ENCODE measurements around the gene PTGR3.

Gene PTGR3

GRCh38 chr18:75201282-75202270, 7.4 kb downstream of the PTGR3 start:
- DNase-seq, result no peak

- no peak for DNase-seq
These were observed 8.2 kb downstream of the PTGR3 start for GRCh38 chr18:75200605-75201280.

- no peak for DNase-seq
These were observed 8.9 kb downstream of the PTGR3 start for GRCh38 chr18:75200071-75200470.

- no peak for DNase-seq
These were observed 9.6 kb downstream of the PTGR3 start for GRCh38 chr18:75199327-75199726.

- no peak for DNase-seq
These were observed 10.9 kb downstream of the PTGR3 start for GRCh38 chr18:75198036-75198435.

- DNase-seq, result no peak
These were observed 16.0 kb downstream of the PTGR3 start for GRCh38 chr18:75192899-75193298.

- no peak for DNase-seq
These were observed 19.2 kb downstream of the PTGR3 start for GRCh38 chr18:75189696-75190095.

GRCh38 chr18:75187702-75188101, 21.2 kb downstream of the PTGR3 start:
- peak in 1 of 2 donors; percentile 2 for DNase-seq

- no peak for DNase-seq
These were observed 23.5 kb downstream of the PTGR3 start for GRCh38 chr18:75185460-75185859.

GRCh38 chr18:75183973-75184493, 24.9 kb downstream of the PTGR3 start:
- no peak for DNase-seq

GRCh38 chr18:75183524-75183923, 25.4 kb downstream of the PTGR3 start:
- DNase-seq, result no peak

GRCh38 chr18:75179819-75180600, 28.9 kb downstream of the PTGR3 start:
- DNase-seq, result no peak

GRCh38 chr18:75178376-75178775, 30.6 kb downstream of the PTGR3 start:
- DNase-seq, result no peak

- DNase-seq, result no peak
These were observed 32.1 kb downstream of the PTGR3 start for GRCh38 chr18:75176849-75177248.

- DNase-seq, result no peak
These were observed 35.2 kb downstream of the PTGR3 start for GRCh38 chr18:75173738-75174137.

- DNase-seq, result peak in 1 of 2 donors; percentile 6
These were observed 35.9 kb downstream of the PTGR3 start for GRCh38 chr18:75173125-75173432.

GRCh38 chr18:75172299-75173124, 36.4 kb downstream of the PTGR3 start:
- no peak for DNase-seq

- no peak for DNase-seq
These were observed 38.0 kb downstream of the PTGR3 start for GRCh38 chr18:75170916-75171315.

GRCh38 chr18:75170022-75170789, 38.7 kb downstream of the PTGR3 start:
- no peak for DNase-seq

- no peak for DNase-seq
These were observed 39.5 kb downstream of the PTGR3 start for GRCh38 chr18:75169411-75169810.

GRCh38 chr18:75168619-75169018, 40.3 kb downstream of the PTGR3 start:
- DNase-seq, result no peak

Data from bone marrow (tissue), 2 donors.